Measurements from ENCODE around the gene HEXIM2. TPM values are rescaled to one million over a fixed set of nuclear protein-coding genes. Genes with fewer than 3 reads are reported as not detected.

The HEXIM2 gene
- total and polyA plus RNA-seq, 2 experiments from 2014 or later, result 9.0 to 9.5 TPM

DNA sequence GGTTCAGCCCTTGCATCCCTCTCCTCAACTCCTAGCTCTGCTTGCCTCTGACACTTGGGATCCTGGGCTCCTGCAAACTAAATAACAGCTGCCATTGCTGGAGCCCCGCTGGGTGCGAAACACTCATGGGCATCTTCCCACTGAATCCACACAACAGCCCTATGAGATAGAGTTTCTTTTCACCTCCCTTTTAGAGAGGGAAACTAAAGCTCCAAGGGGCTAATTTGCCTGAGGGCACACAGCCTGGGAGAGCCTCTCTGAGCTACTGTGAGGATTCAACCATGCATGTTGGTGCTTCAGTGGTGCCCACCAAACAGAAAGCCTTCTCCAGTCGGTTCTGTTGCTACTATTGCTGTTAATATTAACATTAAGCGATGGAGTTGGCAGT, 22.1 kb upstream of the HEXIM2 start:
- Histone ChIP-seq H3K36me3 (ENCODE audit: insufficient read depth) (no peaks in the 10 kb centered on the region), H2AFZ (no peak overlapping the region), H3K27ac (ENCODE audit: low read depth) (no peak overlapping the region), H3K4me3 (no peak overlapping the region), H3K4me1 (ENCODE audit: insufficient read depth) (peaks cover 3% of the 10 kb centered on the region; the same call in 1 of the 2 replicates), H3F3A (replicated peaks; ENCODE audit: low read depth) (peaks cover 6% of the 10 kb centered on the region; the same call in 1 of the 2 replicates), H3K9me2 (ENCODE audit: insufficient read depth) (no peaks in the 10 kb centered on the region), H3K4me2 (no peak overlapping the region), H3K27me3 (ENCODE audit: insufficient read depth) (no peaks in the 10 kb centered on the region), H4K20me1 (replicated peaks; ENCODE audit: insufficient read depth) (no peaks in the 10 kb centered on the region), H3K79me2 (replicated peaks; ENCODE audit: insufficient read depth) (no peaks in the 10 kb centered on the region)
- DNase-seq (ENCODE audit: low spot score), result no peak
- Mint-ChIP-seq H3K4me3 (no peak overlapping the region), H3K36me3 (ENCODE audit: low read depth) (peaks cover 3% of the 10 kb centered on the region; the same call in 1 of the 3 replicates), H3K27me3 (ENCODE audit: insufficient read depth, low read depth, poor library complexity) (peaks cover 18% of the 10 kb centered on the region), H3K9me3 (no peaks in the 10 kb centered on the region), H3K4me1 (peaks cover 18% of the 10 kb centered on the region), H3K27ac (no peak overlapping the region)
- TF ChIP-seq EZH2 (IDR thresholded peaks at IDR 0.05; ENCODE audit: low read depth, unreplicated experiment), result no peak
- TF ChIP-seq STAT1 (IDR thresholded peaks at IDR 0.05; ENCODE audit: unreplicated experiment), result no peak
- TF ChIP-seq POLR2AphosphoS5 (IDR thresholded peaks at IDR 0.05; ENCODE audit: low read depth), result no peak
- no peak for TF ChIP-seq ZNF462 (CRISPR knock-in tag; IDR thresholded peaks at IDR 0.05)
- TF ChIP-seq, protein P1, sequence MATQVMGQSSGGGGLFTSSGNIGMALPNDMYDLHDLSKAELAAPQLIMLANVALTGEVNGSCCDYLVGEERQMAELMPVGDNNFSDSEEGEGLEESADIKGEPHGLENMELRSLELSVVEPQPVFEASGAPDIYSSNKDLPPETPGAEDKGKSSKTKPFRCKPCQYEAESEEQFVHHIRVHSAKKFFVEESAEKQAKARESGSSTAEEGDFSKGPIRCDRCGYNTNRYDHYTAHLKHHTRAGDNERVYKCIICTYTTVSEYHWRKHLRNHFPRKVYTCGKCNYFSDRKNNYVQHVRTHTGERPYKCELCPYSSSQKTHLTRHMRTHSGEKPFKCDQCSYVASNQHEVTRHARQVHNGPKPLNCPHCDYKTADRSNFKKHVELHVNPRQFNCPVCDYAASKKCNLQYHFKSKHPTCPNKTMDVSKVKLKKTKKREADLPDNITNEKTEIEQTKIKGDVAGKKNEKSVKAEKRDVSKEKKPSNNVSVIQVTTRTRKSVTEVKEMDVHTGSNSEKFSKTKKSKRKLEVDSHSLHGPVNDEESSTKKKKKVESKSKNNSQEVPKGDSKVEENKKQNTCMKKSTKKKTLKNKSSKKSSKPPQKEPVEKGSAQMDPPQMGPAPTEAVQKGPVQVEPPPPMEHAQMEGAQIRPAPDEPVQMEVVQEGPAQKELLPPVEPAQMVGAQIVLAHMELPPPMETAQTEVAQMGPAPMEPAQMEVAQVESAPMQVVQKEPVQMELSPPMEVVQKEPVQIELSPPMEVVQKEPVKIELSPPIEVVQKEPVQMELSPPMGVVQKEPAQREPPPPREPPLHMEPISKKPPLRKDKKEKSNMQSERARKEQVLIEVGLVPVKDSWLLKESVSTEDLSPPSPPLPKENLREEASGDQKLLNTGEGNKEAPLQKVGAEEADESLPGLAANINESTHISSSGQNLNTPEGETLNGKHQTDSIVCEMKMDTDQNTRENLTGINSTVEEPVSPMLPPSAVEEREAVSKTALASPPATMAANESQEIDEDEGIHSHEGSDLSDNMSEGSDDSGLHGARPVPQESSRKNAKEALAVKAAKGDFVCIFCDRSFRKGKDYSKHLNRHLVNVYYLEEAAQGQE (IDR thresholded peaks at IDR 0.05; ENCODE audit: unreplicated experiment), result no peak
- no peak for TF ChIP-seq NANOG (IDR thresholded peaks at IDR 0.05; ENCODE audit: borderline replicate concordance)
- TF ChIP-seq, protein P2, sequence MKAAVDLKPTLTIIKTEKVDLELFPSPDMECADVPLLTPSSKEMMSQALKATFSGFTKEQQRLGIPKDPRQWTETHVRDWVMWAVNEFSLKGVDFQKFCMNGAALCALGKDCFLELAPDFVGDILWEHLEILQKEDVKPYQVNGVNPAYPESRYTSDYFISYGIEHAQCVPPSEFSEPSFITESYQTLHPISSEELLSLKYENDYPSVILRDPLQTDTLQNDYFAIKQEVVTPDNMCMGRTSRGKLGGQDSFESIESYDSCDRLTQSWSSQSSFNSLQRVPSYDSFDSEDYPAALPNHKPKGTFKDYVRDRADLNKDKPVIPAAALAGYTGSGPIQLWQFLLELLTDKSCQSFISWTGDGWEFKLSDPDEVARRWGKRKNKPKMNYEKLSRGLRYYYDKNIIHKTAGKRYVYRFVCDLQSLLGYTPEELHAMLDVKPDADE (IDR thresholded peaks at IDR 0.05), result no peak
- TF ChIP-seq EZH2phosphoT487 (IDR thresholded peaks at IDR 0.05; ENCODE audit: unreplicated experiment), result no peak
- TF ChIP-seq ZNF114 (CRISPR knock-in tag; IDR thresholded peaks at IDR 0.05), result no peak
- no peak for TF ChIP-seq ZNF331 (CRISPR knock-in tag; IDR thresholded peaks at IDR 0.05; ENCODE audit: low read depth)
- no peak for TF ChIP-seq CREB1 (CRISPR knock-in tag; IDR thresholded peaks at IDR 0.05; ENCODE audit: low read depth)
- TF ChIP-seq, protein P3, sequence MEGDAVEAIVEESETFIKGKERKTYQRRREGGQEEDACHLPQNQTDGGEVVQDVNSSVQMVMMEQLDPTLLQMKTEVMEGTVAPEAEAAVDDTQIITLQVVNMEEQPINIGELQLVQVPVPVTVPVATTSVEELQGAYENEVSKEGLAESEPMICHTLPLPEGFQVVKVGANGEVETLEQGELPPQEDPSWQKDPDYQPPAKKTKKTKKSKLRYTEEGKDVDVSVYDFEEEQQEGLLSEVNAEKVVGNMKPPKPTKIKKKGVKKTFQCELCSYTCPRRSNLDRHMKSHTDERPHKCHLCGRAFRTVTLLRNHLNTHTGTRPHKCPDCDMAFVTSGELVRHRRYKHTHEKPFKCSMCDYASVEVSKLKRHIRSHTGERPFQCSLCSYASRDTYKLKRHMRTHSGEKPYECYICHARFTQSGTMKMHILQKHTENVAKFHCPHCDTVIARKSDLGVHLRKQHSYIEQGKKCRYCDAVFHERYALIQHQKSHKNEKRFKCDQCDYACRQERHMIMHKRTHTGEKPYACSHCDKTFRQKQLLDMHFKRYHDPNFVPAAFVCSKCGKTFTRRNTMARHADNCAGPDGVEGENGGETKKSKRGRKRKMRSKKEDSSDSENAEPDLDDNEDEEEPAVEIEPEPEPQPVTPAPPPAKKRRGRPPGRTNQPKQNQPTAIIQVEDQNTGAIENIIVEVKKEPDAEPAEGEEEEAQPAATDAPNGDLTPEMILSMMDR (conservative IDR thresholded peaks at IDR 0.05; ENCODE audit: low read depth in 2 of 2), result no peak
- TF ChIP-seq JUNB (IDR thresholded peaks at IDR 0.05; ENCODE audit: unreplicated experiment), result no peak
- ATAC-seq, result no peak

Measured in GM23338 (cell line).